ENCODE data around the gene GSK3A. TPM values are rescaled to one million over a fixed set of nuclear protein-coding genes. Genes with fewer than 3 reads are reported as not detected.
A peak's percentile ranks its signal among the peaks of the same experiment; 100 is the strongest.

Gene GSK3A
- total RNA-seq, 1 donor from 2014 or later, result 68.0 TPM

- peaks cover 3% of the 10 kb centered on the region for H3K36me3 Mint-ChIP-seq (ENCODE audit: low read depth)
These were observed 40.7 kb downstream of the GSK3A start for GRCh38 chr19:42201489-42202289.

DNA sequence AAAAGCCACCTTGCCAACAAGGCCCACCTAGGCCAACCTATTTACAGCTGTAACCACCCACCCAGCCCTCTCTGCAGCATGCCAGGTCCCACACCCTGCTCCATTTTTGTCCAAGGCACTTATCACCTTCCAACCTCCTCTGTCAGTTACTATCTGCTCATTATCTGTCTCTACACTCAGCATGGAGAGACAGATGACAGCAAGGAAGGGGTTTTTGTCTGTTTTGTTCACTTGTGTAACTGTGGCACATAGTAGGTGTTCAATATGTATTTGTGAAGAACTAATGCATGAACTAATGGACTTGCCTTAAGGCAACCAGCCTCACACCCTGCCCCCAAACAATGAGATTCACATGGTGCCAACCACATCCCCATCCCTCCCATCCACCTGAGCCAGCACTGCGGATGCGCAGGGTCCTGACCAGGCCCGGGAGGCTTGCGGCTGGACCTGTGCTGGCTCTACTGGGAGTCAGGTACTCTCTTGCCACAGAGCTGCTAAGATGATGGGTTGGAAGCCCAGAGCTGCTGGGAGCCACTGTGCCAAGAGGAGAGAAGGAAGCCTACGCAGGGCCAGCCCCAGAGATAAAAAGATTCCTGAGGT, 42.2 kb downstream of the GSK3A start:
- Mint-ChIP-seq H3K4me1 (no peaks in the 10 kb centered on the region), H3K4me3 (no peak overlapping the region), H3K36me3 (ENCODE audit: low read depth) (peaks cover 3% of the 10 kb centered on the region), H3K27ac (ENCODE audit: unreplicated experiment) (no peak overlapping the region), H3K9me3 (no peaks in the 10 kb centered on the region), H3K27me3 (ENCODE audit: low read depth) (peaks cover 3% of the 10 kb centered on the region)
- TF ChIP-seq CTCF (conservative IDR thresholded peaks at IDR 0.05), result no peak
- no peak for DNase-seq (ENCODE audit: low read depth, low spot score)

More at GRCh38 chr19:42201489-42202289, 40.7 kb downstream of the GSK3A start:
- H3K9me3 Mint-ChIP-seq, result no peaks in the 10 kb centered on the region
- DNase-seq (ENCODE audit: low read depth, low spot score), result no peak
- H3K4me1 Mint-ChIP-seq, result no peaks in the 10 kb centered on the region
- H3K27ac Mint-ChIP-seq (ENCODE audit: unreplicated experiment), result peak overlapping the region; percentile 5
- H3K4me3 Mint-ChIP-seq, result no peak overlapping the region
- TF ChIP-seq CTCF (conservative IDR thresholded peaks at IDR 0.05), result no peak
- H3K27me3 Mint-ChIP-seq (ENCODE audit: low read depth), result no peaks in the 10 kb centered on the region

- Mint-ChIP-seq H3K36me3 (ENCODE audit: low read depth) (no peaks in the 10 kb centered on the region), H3K4me1 (no peaks in the 10 kb centered on the region), H3K27me3 (ENCODE audit: low read depth) (peaks cover 3% of the 10 kb centered on the region), H3K27ac (ENCODE audit: unreplicated experiment) (no peak overlapping the region), H3K4me3 (no peak overlapping the region), H3K9me3 (no peaks in the 10 kb centered on the region)
- DNase-seq (ENCODE audit: low read depth, low spot score), result no peak
- no peak for TF ChIP-seq CTCF (conservative IDR thresholded peaks at IDR 0.05)
These were observed 42.8 kb downstream of the GSK3A start for GRCh38 chr19:42199440-42200115.

- Mint-ChIP-seq H3K4me1 (no peaks in the 10 kb centered on the region), H3K36me3 (ENCODE audit: low read depth) (no peaks in the 10 kb centered on the region), H3K27ac (ENCODE audit: unreplicated experiment) (no peak overlapping the region), H3K9me3 (no peaks in the 10 kb centered on the region), H3K4me3 (no peak overlapping the region), H3K27me3 (ENCODE audit: low read depth) (peaks cover 6% of the 10 kb centered on the region)
- TF ChIP-seq CTCF (conservative IDR thresholded peaks at IDR 0.05), result no peak
- no peak for DNase-seq (ENCODE audit: low read depth, low spot score)
These were observed 43.5 kb downstream of the GSK3A start for GRCh38 chr19:42198676-42199439.

- H3K4me3 Mint-ChIP-seq, result no peak overlapping the region
These were observed 45.0 kb downstream of the GSK3A start for GRCh38 chr19:42197375-42197817.

More at GRCh38 chr19:42197375-42197817, 45.0 kb downstream of the GSK3A start:
- DNase-seq (ENCODE audit: low read depth, low spot score), result no peak
- H3K27ac Mint-ChIP-seq (ENCODE audit: unreplicated experiment), result no peak overlapping the region
- H3K36me3 Mint-ChIP-seq (ENCODE audit: low read depth), result no peaks in the 10 kb centered on the region
- no peak for TF ChIP-seq CTCF (conservative IDR thresholded peaks at IDR 0.05)
- no peaks in the 10 kb centered on the region for H3K9me3 Mint-ChIP-seq
- H3K4me1 Mint-ChIP-seq, result no peaks in the 10 kb centered on the region
- peaks cover 21% of the 10 kb centered on the region for H3K27me3 Mint-ChIP-seq (ENCODE audit: low read depth)

All from neural crest cell (in vitro differentiated cells).